Activated T-cell treated with anti-CD3 and anti-CD28 coated beads, Interleukin-2, amount 50 U/mL, for 72 hours (primary cell): ENCODE measurements around the gene OR1M1. TPM values are rescaled to one million over a fixed set of nuclear protein-coding genes. Genes with fewer than 3 reads are reported as not detected.
"Not testable (repeated sequence)": the region's sequence is repeated elsewhere in the genome, so short reads cannot be mapped to it uniquely, and the experiment has no call there.

Experiments
- ATAC-seq, 2 donors: fragments of 150-1000 bp; cut with Tn5 transposase; replicated peaks in 1 of 2; 2 replicates each; pipeline ENCODE4 v1.10.0; 2021; ENCODE audit warnings: moderate library complexity in 2 of 2, mild to moderate bottlenecking in 1 of 2
- DNase-seq, 2 donors: peaks; one replicate each; pipeline ENCODE4 v3.0.0; 2021 to 2022; ENCODE audit warnings: mixed read lengths in 1 of 2
- H3K27ac Mint-ChIP-seq: one replicate; pipeline ENCODE4 v1.8.0; 2022; ENCODE audit warnings: mild to moderate bottlenecking, moderate library complexity, mixed read lengths
- H3K27me3 Mint-ChIP-seq: one replicate; pipeline ENCODE4 v1.8.0; 2022; ENCODE audit warnings: low read depth, mixed read lengths
- H3K36me3 Mint-ChIP-seq, 2 donors: one replicate each; pipeline ENCODE4 v1.8.0; 2022; ENCODE audit warnings: mixed read lengths in 2 of 2, mild to moderate bottlenecking in 1 of 2; ENCODE audit not compliant: insufficient read depth in 2 of 2
- H3K4me1 Mint-ChIP-seq: one replicate; pipeline ENCODE4 v1.8.0; 2022; ENCODE audit warnings: low read depth, mixed read lengths
- H3K4me3 Mint-ChIP-seq, 2 donors: one replicate each; pipeline ENCODE4 v1.8.0; 2022; ENCODE audit warnings: mild to moderate bottlenecking in 2 of 2, mixed read lengths in 2 of 2, moderate library complexity in 2 of 2
- H3K9me3 Mint-ChIP-seq, 2 donors: one replicate each; pipeline ENCODE4 v1.8.0; 2022; ENCODE audit warnings: mixed read lengths in 2 of 2
- total RNA-seq, 2 donors: library from RNA; stranded (reverse); gene quantifications; one replicate each; pipeline ENCODE4 v1.2.3, GENCODE V29; 2022

OR1M1 gene
- total RNA-seq, 2 donors from 2014 or later: not detected

GRCh38 chr19:9057505-9058258 is 29.2 kb upstream of the OR1M1 start:
- H3K27ac Mint-ChIP-seq: no peak overlapping the region
- H3K27me3 Mint-ChIP-seq: no peaks in the 10 kb centered on the region
- H3K4me1 Mint-ChIP-seq: no peaks in the 10 kb centered on the region
- H3K36me3 Mint-ChIP-seq: no peaks in the 10 kb centered on the region
- no peak overlapping the region for H3K4me3 Mint-ChIP-seq
- H3K9me3 Mint-ChIP-seq: no peaks in the 10 kb centered on the region
- DNase-seq: no peak
- ATAC-seq: no peak

DNA sequence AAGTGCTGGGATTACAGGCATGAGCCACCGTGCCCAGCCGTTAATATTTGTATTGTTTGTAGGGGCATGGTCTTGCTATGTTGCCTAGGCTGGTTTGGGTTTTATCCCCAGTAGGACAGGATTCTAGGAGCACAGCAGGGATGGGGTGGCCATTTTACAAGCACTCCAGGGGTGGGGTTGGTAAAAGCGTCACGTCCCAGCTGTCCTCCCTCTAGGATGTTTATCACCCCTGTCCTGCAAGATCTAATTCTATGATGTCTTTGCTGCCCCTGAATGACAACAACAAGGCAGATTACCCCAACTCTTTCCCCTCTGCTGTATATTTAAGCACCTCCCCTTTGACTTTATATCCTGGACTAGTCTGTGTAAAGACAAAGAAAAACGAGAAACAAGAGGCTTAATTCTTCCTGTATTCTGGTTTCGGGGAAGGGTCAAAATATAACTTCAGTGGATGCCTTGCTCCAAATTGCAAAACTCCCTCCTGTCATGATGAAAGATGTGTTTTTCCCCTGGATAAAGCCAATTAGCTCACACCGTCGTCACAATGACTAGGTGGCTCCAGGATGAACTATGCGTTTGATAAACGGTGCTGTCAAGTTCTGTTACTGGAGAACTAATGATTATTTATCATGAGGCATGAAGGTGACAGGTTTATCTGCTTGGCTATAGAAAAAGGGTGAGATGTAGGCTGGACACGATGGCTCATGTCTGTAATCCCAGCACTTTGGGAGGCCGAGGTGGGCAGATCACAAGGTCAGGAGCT is 27.8 kb upstream of the OR1M1 start:
- Mint-ChIP-seq H3K27me3 (no peaks in the 10 kb centered on the region), H3K27ac (no peak overlapping the region), H3K9me3 (no peaks in the 10 kb centered on the region), H3K36me3 (no peaks in the 10 kb centered on the region), H3K4me3 (no peak overlapping the region), H3K4me1 (no peaks in the 10 kb centered on the region)
- DNase-seq: no peak
- no peak for ATAC-seq

DNA sequence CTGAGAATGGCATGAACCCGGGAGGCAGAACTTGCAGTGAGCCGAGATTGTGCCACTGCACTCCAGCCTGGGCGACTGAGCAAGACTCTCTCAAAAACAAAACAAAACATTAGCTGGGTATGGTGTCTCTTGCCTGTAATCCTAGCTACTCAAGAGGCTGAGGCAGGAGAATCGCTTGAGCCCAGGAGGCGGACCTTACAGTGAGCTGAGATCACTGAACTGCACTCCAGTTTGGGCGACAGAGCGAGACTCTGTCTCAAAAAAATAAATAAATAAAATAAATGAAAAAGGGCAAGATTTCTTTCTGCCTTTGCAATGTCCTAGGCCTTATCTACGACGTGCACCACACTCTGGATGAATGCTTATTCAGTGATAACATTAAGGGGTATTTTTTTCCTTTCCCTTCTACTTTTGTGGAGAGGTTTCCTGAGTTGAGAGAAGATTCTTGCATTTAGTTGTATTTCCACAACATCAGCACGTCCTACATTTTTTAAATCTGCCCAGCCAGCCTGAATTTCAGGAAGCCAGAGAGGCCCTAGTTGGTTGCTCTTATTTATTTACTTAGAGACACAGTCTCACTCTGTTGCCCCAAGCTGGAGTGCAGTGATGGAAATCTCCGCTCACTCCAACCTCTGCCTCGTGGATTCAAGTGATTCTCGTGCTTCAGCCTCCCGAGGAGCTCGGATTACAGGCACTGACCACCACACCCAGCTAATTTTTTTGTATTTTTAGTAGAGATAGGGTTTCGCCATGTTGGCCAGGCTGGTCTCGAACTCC is 26.1 kb upstream of the OR1M1 start:
- Mint-ChIP-seq H3K9me3 (no peaks in the 10 kb centered on the region), H3K27me3 (no peaks in the 10 kb centered on the region), H3K4me3 (no peak overlapping the region), H3K27ac (no peak overlapping the region), H3K36me3 (no peaks in the 10 kb centered on the region), H3K4me1 (no peaks in the 10 kb centered on the region)
- DNase-seq (no peak), ATAC-seq (no peak)

DNA sequence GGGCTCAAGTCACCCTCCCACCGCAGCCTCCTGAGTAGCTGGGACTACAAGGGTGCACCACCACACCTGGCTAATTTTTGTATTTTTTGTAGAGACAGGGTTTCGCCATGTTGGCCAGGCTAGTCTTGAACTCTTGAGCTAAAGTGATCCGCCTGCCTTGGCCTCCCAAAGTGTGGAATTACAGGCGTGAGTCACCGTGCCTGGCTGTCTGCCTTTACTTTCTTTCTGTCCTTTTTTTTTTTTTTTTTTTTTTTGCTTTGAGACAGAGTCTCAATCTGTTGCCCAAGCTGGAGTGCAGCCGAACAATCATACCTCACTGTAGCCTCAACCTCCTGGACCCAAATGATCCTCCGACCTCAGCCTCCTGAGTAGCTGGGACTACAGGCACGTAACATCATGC is 25.0 kb upstream of the OR1M1 start:
- Mint-ChIP-seq H3K4me1 (no peaks in the 10 kb centered on the region), H3K27me3 (no peaks in the 10 kb centered on the region), H3K4me3 (no peak overlapping the region), H3K9me3 (no peaks in the 10 kb centered on the region), H3K27ac (no peak overlapping the region), H3K36me3 (no peaks in the 10 kb centered on the region)
- ATAC-seq (no peak), DNase-seq (no peak)

DNA sequence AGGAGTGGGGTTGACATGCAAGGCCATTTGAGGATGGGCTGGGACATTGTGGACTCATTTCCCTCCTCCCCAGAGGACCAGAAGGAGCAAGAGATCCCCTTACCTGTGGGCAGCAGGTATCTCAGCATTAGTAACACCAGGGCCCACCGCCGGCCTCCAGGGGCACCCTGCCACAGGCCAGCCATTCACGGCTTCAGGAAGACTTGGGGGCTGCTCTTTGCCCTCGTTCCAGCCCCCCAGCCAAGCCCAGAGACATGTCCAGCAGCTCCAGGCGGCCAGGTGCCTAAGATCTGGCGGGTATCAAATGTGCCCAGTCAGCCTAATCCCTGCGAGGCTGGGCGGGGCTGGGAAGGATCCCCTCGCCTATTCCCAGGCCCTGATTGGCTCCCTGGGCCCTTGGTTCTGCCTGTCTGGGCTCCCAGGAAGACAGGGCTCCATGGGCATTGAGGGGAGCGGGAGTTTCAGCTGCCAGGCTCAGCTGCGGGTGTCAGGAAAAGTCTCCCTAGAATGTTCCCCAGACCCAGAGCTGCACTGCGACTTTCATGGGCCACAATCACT is 21.3 kb upstream of the OR1M1 start:
- no peak for DNase-seq
- no peaks in the 10 kb centered on the region for H3K4me1 Mint-ChIP-seq

GRCh38 chr19:9070066-9070465 is 16.8 kb upstream of the OR1M1 start:
- no peaks in the 10 kb centered on the region for H3K36me3 Mint-ChIP-seq
- DNase-seq (no peak), ATAC-seq (no peak)
- H3K9me3 Mint-ChIP-seq: no peaks in the 10 kb centered on the region
- H3K27me3 Mint-ChIP-seq: no peaks in the 10 kb centered on the region
- H3K27ac Mint-ChIP-seq: no peak overlapping the region
- H3K4me3 Mint-ChIP-seq: no peak overlapping the region
- H3K4me1 Mint-ChIP-seq: no peaks in the 10 kb centered on the region

More for the DNA sequence above, 21.3 kb upstream of the OR1M1 start:
- no peak overlapping the region for H3K27ac Mint-ChIP-seq
- H3K36me3 Mint-ChIP-seq: no peaks in the 10 kb centered on the region
- H3K9me3 Mint-ChIP-seq: no peaks in the 10 kb centered on the region
- no peak overlapping the region for H3K4me3 Mint-ChIP-seq
- H3K27me3 Mint-ChIP-seq: no peaks in the 10 kb centered on the region
- no peak for ATAC-seq

DNA sequence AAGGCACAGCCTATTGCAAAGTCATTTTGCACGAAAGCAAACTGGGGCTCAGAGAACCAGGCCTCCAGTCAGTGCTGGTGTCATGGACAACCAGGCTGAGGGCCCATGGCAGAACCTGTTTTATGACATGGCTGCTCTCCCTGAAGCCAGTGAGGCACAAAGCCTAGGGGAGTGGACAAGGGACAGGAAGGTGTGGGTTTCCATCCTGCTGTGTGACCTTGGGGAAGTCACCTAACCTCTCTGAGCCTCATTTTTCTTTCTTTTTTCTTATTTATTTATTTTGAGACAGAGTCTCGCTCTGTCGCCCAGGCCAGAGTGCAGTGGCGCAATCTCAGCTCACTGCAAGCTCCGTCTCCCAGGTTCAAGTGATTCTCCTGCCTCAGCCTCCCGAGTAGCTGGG is 15.1 kb upstream of the OR1M1 start:
- H3K4me3 Mint-ChIP-seq, H3K36me3 Mint-ChIP-seq, DNase-seq, H3K27me3 Mint-ChIP-seq, H3K4me1 Mint-ChIP-seq, H3K9me3 Mint-ChIP-seq, H3K27ac Mint-ChIP-seq, ATAC-seq: not testable (repeated sequence)

DNA sequence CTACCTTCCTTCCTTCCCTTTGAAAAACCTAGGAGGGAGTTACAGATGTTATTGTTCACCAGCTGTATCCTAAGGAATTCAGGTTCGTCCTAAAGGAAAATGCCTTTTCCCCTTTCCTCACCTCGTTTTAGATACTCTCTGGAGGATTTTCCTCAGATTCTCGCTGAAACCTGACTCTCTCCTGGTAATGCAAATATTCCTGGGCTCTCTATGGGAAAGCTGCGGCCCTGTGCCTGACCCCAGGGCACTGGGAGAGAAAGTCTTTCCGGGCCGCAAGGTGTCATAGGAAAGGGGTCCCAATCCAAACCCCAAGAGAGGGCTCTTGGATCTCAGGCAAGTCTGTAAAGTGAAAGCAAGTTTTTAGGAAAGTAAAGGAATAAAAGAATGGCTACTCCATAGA is 13.1 kb upstream of the OR1M1 start:
- DNase-seq: no peak
- no peaks in the 10 kb centered on the region for H3K4me1 Mint-ChIP-seq
- H3K27me3 Mint-ChIP-seq: no peaks in the 10 kb centered on the region
- ATAC-seq: no peak
- no peaks in the 10 kb centered on the region for H3K9me3 Mint-ChIP-seq
- H3K27ac Mint-ChIP-seq: no peak overlapping the region
- H3K4me3 Mint-ChIP-seq: no peak overlapping the region
- H3K36me3 Mint-ChIP-seq: no peaks in the 10 kb centered on the region

GRCh38 chr19:9075064-9075949 is 11.6 kb upstream of the OR1M1 start:
- Mint-ChIP-seq H3K4me1 (peaks cover 4% of the 10 kb centered on the region), H3K36me3 (no peaks in the 10 kb centered on the region), H3K27me3 (no peaks in the 10 kb centered on the region), H3K27ac (no peak overlapping the region), H3K4me3 (no peak overlapping the region), H3K9me3 (no peaks in the 10 kb centered on the region)
- DNase-seq (no peak), ATAC-seq (no peak)

DNA sequence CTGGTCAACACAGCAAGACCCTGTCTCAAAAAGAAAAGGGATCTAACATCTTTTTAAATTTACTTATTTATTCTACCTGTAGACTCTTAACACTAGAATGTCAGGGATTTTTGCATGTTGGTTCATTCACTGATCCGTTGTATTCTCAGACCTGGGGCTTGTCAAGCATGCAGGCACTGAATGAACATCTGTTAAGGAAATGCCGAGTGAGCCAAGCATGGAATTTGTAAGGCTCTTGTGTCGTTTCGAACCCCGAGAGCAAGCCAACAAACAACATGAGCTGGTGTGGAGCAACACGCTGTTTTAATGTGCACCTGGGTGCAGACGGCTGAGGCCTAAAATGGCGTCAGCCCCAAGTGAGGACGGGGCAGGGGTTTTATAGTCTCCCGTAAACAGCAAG is 10.0 kb upstream of the OR1M1 start:
- Mint-ChIP-seq H3K4me3 (no peak overlapping the region), H3K9me3 (no peaks in the 10 kb centered on the region), H3K4me1 (peaks cover 4% of the 10 kb centered on the region), H3K27ac (no peak overlapping the region), H3K27me3 (no peaks in the 10 kb centered on the region), H3K36me3 (no peaks in the 10 kb centered on the region)
- DNase-seq (no peak), ATAC-seq (no peak)

DNA sequence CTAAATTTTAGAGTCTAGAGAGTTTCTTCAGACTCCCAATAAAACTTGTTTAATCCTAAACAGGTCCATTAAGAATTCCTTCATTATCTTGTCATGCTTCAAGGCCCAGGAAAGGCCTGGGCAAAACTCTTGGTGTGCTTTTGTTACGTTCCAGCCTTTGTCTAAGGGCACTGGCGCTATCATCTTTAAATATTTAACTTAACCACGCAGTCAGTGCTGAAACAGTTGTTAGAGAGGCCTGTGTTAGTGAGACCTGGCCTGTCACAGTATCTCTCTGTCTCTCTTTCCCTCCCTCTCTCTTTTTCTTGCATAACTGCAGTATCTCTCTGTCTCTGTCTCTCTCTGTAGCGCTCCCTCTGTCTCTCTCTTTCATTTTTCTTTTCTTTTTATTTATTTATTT is 8.2 kb upstream of the OR1M1 start:
- no peak overlapping the region for H3K27ac Mint-ChIP-seq
- no peak for ATAC-seq
- H3K4me3 Mint-ChIP-seq: no peak overlapping the region
- H3K4me1 Mint-ChIP-seq: peaks cover 4% of the 10 kb centered on the region
- no peaks in the 10 kb centered on the region for H3K36me3 Mint-ChIP-seq
- H3K27me3 Mint-ChIP-seq: no peaks in the 10 kb centered on the region
- DNase-seq: no peak
- H3K9me3 Mint-ChIP-seq: no peaks in the 10 kb centered on the region

DNA sequence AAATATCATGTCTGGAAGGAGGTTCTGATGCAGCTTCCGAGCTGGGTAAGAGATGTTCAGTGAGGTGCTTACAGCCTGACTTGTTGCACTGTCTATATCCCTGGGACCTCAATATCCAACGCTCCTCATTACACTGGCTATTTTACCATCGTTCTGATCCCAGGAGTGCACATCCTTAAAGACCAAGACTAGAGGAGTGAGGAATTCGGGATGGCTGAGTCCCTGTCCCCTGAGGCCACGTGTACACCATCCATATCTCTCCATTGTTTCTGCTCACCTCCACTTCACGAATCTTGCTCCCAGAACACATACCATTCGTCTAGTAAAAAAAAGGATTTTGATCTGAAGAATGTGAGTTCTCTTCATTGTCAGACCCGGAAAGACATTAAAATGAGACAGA is 20.5 kb downstream of the OR1M1 start, which contains the start of gene OR7G2:
Gene OR7G2, minus strand, starts transcription at position 101 of the 400 bp plus-strand sequence. CDS start 4,232 bp downstream, outside the sequence.
- ATAC-seq (no peak), DNase-seq (no peak)
- Mint-ChIP-seq H3K27ac (no peak within 1 kb of the TSS), H3K4me1 (no peaks in the 10 kb centered on the region), H3K9me3 (no peaks in the 10 kb centered on the region), H3K36me3 (no peaks in the 10 kb centered on the region), H3K4me3 (no peak within 1 kb of the TSS), H3K27me3 (peaks cover 7% of the 10 kb centered on the region)
